WTC11 (cell line): ENCODE measurements around the gene CDX1. TPM values are rescaled to one million over a fixed set of nuclear protein-coding genes. Genes with fewer than 3 reads are reported as not detected.

ENCODE experiments used
- ATAC-seq: fragments of 200-7000 bp; cut with Tn5 transposase; 2 replicates; pipeline ENCODE4 v1.10.0; 2021; ENCODE audit warnings: mild to moderate bottlenecking, moderate library complexity
- CTCF ChIA-PET: fragments of 300-600 bp; sonication (Branson Sonifier 250); formaldehyde crosslinking; loops from one replicate; lab custom pipeline; 2021; ENCODE audit warnings: antibody characterized with exemption; lab: Charles Lee
- POLR2A ChIA-PET: fragments of 350-600 bp; sonication (Branson Sonifier 250); formaldehyde crosslinking; loops from one replicate; lab custom pipeline; 2021; ENCODE audit warnings: antibody characterized with exemption; lab: Charles Lee
- DNase-seq: peaks from one replicate; pipeline ENCODE4 v3.0.0; 2021; ENCODE audit warnings: low spot score
- H3K27ac Mint-ChIP-seq: 2 replicates; pipeline ENCODE4 v1.8.0; 2021; ENCODE audit warnings: mixed read lengths
- H3K27me3 Mint-ChIP-seq: 2 replicates; pipeline ENCODE4 v1.8.0; 2021; ENCODE audit warnings: low read depth, mild to moderate bottlenecking, moderate library complexity, mixed read lengths
- H3K36me3 Mint-ChIP-seq: 2 replicates; pipeline ENCODE4 v1.8.0; 2021; ENCODE audit warnings: mixed read lengths
- H3K4me1 Mint-ChIP-seq: 2 replicates; pipeline ENCODE4 v1.8.0; 2022; ENCODE audit warnings: mixed read lengths
- H3K4me3 Mint-ChIP-seq: 2 replicates; pipeline ENCODE4 v1.8.0; 2021; ENCODE audit warnings: mild to moderate bottlenecking, moderate library complexity, mixed read lengths
- H3K9me3 Mint-ChIP-seq: 2 replicates; pipeline ENCODE4 v1.8.0; 2021; ENCODE audit warnings: mixed read lengths
- ARID4B ChIP-seq: sonication (generic); formaldehyde crosslinking; IDR thresholded peaks from 2 replicates; pipeline ENCODE4 v1.8.0; 2023; ENCODE audit warnings: missing genetic modification reagents, mild to moderate bottlenecking, borderline replicate concordance
- ATF6 ChIP-seq: sonication (generic); formaldehyde crosslinking; IDR thresholded peaks from 2 replicates; pipeline ENCODE4 v1.8.1; 2023; ENCODE audit warnings: mild to moderate bottlenecking, missing genetic modification reagents
- CBFB ChIP-seq: sonication (generic); formaldehyde crosslinking; IDR thresholded peaks from 2 replicates; pipeline ENCODE4 v1.8.1; 2022; ENCODE audit warnings: mild to moderate bottlenecking, low read depth, missing genetic modification reagents
- CTCF ChIP-seq: fragments of 200-600 bp; IDR thresholded peaks from 2 replicates; pipeline ENCODE4 v1.8.0; 2022; ENCODE audit warnings: antibody characterized with exemption
- ERG ChIP-seq: fragments of 250-450 bp; sonication (Bioruptor Pico); IDR thresholded peaks from 2 replicates; pipeline ENCODE4 v1.8.0; 2021; ENCODE audit warnings: mild to moderate bottlenecking
- FOXJ3 ChIP-seq: sonication (generic); formaldehyde crosslinking; IDR thresholded peaks from 2 replicates; pipeline ENCODE4 v1.9.0; 2021; ENCODE audit warnings: missing genetic modification reagents, mild to moderate bottlenecking, borderline replicate concordance
- HMGXB4 ChIP-seq: sonication (generic); formaldehyde crosslinking; IDR thresholded peaks from 2 replicates; pipeline ENCODE4 v1.8.1; 2023; ENCODE audit warnings: mild to moderate bottlenecking, moderate library complexity, missing genetic modification reagents
- JAZF1 ChIP-seq: fragments of 250-450 bp; sonication (Bioruptor Pico); IDR thresholded peaks from 2 replicates; pipeline ENCODE4 v1.9.0; 2021; ENCODE audit warnings: moderate library complexity, mild to moderate bottlenecking, inconsistent platforms
- MLX ChIP-seq: sonication (generic); formaldehyde crosslinking; IDR thresholded peaks from 2 replicates; pipeline ENCODE4 v1.8.1; 2023; ENCODE audit warnings: mild to moderate bottlenecking, missing genetic modification reagents, moderate library complexity
- OVOL2 ChIP-seq: fragments of 250-450 bp; sonication (Bioruptor Pico); IDR thresholded peaks from 2 replicates; pipeline ENCODE4 v1.9.0; 2021; ENCODE audit warnings: mild to moderate bottlenecking, borderline replicate concordance
- PREB ChIP-seq: sonication (generic); formaldehyde crosslinking; IDR thresholded peaks from 2 replicates; pipeline ENCODE4 v1.8.1; 2022; ENCODE audit warnings: mild to moderate bottlenecking, missing genetic modification reagents, moderate library complexity, borderline replicate concordance
- SMAD4 ChIP-seq: sonication (generic); formaldehyde crosslinking; IDR thresholded peaks from 2 replicates; pipeline ENCODE4 v1.8.0; 2022; ENCODE audit warnings: mild to moderate bottlenecking, missing genetic modification reagents
- SOX15 ChIP-seq: fragments of 250-450 bp; sonication (Bioruptor Pico); IDR thresholded peaks from 2 replicates; pipeline ENCODE4 v1.9.0; 2021; ENCODE audit warnings: mild to moderate bottlenecking
- ZNF138 ChIP-seq: sonication (generic); formaldehyde crosslinking; conservative IDR thresholded peaks from 2 replicates; pipeline ENCODE4 v1.8.1; 2022; ENCODE audit warnings: mild to moderate bottlenecking, moderate library complexity, missing genetic modification reagents
- ZNF425 ChIP-seq: fragments of 250-450 bp; sonication (Bioruptor Pico); conservative IDR thresholded peaks from 2 replicates; pipeline ENCODE4 v1.9.0; 2021; ENCODE audit warnings: mild to moderate bottlenecking
- total RNA-seq: library from RNA; stranded (reverse); gene quantifications from 3 replicates; pipeline ENCODE4 v1.2.3, GENCODE V29; 2021

CDX1 gene
- total RNA-seq, 1 experiment from 2014 or later = 0.13 TPM

- no peak for TF ChIP-seq CTCF
- TF ChIP-seq ATF6 (CRISPR knock-in tag) = no peak
- no peak for TF ChIP-seq PREB
- TF ChIP-seq MLX (CRISPR knock-in tag) = no peak
- no peak for TF ChIP-seq ZNF138 (CRISPR knock-in tag)
- TF ChIP-seq ZNF425 (CRISPR knock-in tag) = no peak
- no peak for TF ChIP-seq HMGXB4 (CRISPR knock-in tag)
- TF ChIP-seq CBFB = no peak
- TF ChIP-seq ERG (CRISPR knock-in tag) = no peak
- TF ChIP-seq OVOL2 = no peak
- no peak for TF ChIP-seq FOXJ3
- no peak for TF ChIP-seq SOX15
Observed at GRCh38 chr5:150214289-150214688, 47.7 kb downstream of the CDX1 start (continued).

GRCh38 chr5:150215979-150216944 is 49.7 kb downstream of the CDX1 start:
- no peak overlapping the region for H3K4me3 Mint-ChIP-seq
- ATAC-seq (no peak), DNase-seq (no peak)
- CTCF ChIA-PET = interaction anchor here (0.8 to 3.1 kb wide), 5 partner anchors 9 to 86 kb away, joined by 3 to 22 read pairs (median 5); no protein-coding TSS in a partner anchor
- H3K27ac Mint-ChIP-seq = no peak overlapping the region
- H3K4me1 Mint-ChIP-seq = peaks cover 15% of the 10 kb centered on the region
- POLR2A ChIA-PET = no interaction called here
- H3K9me3 Mint-ChIP-seq = no peaks in the 10 kb centered on the region
- peaks cover 9% of the 10 kb centered on the region for H3K27me3 Mint-ChIP-seq
- no peaks in the 10 kb centered on the region for H3K36me3 Mint-ChIP-seq
- no peak for TF ChIP-seq JAZF1 (CRISPR knock-in tag)
- TF ChIP-seq OVOL2 = no peak
- no peak for TF ChIP-seq ARID4B
- no peak for TF ChIP-seq SMAD4
